Measurements from ENCODE around the gene KIF22.
A peak's percentile ranks its signal among the peaks of the same experiment; 100 is the strongest.

KIF22 gene

DNA sequence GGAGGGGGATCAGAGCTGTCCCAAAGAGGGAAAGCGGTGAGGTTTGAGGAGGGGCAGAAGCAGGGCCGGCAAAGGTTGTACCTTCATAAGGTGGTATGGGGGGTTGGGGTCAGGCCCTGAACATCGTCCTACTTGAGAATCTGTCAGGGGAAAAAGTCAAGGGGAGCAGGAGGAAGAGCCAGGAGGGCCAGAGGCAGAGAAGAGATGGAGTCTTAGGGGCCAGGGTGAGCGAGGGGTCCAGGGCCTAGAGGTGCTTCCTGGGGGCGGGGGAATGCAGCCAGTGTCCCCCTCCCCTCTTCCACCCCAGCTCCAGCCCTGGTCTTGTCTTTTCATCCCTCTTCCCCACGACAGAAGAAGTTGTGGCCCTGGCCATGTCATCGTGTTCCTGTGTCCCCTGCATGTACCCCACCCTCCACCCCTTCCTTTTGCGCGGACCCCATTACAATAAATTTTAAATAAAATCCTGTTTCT lies 20.2 kb downstream of the KIF22 start:
- TF ChIP-seq, protein P1, sequence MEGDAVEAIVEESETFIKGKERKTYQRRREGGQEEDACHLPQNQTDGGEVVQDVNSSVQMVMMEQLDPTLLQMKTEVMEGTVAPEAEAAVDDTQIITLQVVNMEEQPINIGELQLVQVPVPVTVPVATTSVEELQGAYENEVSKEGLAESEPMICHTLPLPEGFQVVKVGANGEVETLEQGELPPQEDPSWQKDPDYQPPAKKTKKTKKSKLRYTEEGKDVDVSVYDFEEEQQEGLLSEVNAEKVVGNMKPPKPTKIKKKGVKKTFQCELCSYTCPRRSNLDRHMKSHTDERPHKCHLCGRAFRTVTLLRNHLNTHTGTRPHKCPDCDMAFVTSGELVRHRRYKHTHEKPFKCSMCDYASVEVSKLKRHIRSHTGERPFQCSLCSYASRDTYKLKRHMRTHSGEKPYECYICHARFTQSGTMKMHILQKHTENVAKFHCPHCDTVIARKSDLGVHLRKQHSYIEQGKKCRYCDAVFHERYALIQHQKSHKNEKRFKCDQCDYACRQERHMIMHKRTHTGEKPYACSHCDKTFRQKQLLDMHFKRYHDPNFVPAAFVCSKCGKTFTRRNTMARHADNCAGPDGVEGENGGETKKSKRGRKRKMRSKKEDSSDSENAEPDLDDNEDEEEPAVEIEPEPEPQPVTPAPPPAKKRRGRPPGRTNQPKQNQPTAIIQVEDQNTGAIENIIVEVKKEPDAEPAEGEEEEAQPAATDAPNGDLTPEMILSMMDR (IDR thresholded peaks at IDR 0.05; ENCODE audit: control insufficient read depth, insufficient read depth, low read depth, low read length, missing control alignments), result no peak
- DNase-seq (ENCODE audit: low read depth), result no peak
- H3K4me3 ChIP-seq (ENCODE audit: control insufficient read depth, low read depth, low read length), result peak overlapping the region; percentile 3

DNA sequence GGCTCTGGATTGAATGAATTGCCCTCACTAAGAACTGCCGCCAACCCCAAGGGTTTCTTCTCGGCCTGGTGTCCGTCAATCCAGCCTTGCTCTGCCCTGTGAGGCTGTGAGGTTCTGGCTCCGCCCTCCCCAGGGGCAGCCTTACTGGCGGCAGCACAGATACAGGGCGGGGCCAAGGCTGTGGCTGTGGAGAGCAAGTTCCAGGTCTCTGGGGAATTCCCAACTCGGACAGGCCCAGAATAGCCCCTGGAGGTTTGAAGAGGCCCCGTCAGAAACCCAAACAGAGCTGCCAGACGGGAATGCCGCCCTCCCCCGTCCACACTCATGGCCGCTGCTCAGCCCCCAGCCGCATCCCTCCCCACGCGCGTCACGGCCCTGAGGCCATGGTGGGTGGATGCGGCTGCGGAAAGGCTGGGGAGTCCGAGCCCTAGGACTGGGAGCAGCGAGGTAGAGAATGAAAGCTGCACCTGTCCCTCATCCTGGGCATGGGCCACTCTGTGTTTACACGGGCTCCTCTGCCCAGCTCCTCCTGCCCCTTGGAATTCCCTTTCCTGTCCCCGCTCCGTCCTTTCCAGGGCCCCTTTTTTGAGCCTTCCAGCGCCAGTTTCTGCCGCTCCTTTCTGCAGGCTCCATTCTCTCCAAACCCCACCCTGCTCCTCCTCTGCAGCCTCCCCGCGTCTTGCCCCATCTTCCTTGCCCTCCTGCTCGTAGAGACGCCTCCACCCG lies 20.8 kb downstream of the KIF22 start:
- peak overlapping the region; percentile 68 for H3K4me3 ChIP-seq (ENCODE audit: control insufficient read depth, low read depth, low read length)
- TF ChIP-seq, protein P1 (IDR thresholded peaks at IDR 0.05; ENCODE audit: control insufficient read depth, insufficient read depth, low read depth, low read length, missing control alignments), result no peak
- peak; percentile 92 for DNase-seq (ENCODE audit: low read depth)

GRCh38 chr16:29811896-29812665 lies 21.5 kb downstream of the KIF22 start, which contains the start of gene PRRT2:
PRRT2 (plus strand) TSS chr16:29812193; CDS start chr16:29813055, 862 bp downstream.
- peak within 1 kb of the TSS; percentile 68 for H3K4me3 ChIP-seq (ENCODE audit: control insufficient read depth, low read depth, low read length)
- TF ChIP-seq, protein P1 (IDR thresholded peaks at IDR 0.05; ENCODE audit: control insufficient read depth, insufficient read depth, low read depth, low read length, missing control alignments), result no peak
- DNase-seq (ENCODE audit: low read depth), result no peak

DNA sequence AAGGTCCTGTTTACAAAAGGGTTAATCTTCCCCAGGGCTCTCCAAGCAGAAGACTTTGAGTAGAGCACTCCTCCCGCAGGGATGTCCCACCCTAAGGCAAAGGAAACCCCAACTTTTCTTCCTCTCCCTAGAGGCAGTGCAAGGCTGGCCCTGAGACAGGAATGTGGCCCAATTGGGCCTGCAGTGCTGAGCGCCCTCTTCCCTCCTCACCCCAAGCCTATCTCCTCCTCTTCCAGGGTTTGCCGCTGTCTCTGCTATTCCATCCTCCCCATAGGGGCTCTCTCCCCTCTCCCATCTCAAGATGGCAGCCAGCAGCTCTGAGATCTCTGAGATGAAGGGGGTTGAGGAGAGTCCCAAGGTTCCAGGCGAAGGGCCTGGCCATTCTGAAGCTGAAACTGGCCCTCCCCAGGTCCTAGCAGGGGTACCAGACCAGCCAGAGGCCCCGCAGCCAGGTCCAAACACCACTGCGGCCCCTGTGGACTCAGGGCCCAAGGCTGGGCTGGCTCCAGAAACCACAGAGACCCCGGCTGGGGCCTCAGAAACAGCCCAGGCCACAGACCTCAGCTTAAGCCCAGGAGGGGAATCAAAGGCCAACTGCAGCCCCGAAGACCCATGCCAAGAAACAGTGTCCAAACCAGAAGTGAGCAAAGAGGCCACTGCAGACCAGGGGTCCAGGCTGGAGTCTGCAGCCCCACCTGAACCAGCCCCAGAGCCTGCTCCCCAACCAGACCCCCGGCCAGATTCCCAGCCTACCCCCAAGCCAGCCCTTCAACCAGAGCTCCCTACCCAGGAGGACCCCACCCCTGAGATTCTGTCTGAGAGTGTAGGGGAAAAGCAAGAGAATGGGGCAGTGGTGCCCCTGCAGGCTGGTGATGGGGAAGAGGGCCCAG lies 22.4 kb downstream of the KIF22 start:
- DNase-seq (ENCODE audit: low read depth), result no peak
- TF ChIP-seq, protein P1 (IDR thresholded peaks at IDR 0.05; ENCODE audit: control insufficient read depth, insufficient read depth, low read depth, low read length, missing control alignments), result no peak
- H3K4me3 ChIP-seq (ENCODE audit: control insufficient read depth, low read depth, low read length), result peak overlapping the region; percentile 68

DNA sequence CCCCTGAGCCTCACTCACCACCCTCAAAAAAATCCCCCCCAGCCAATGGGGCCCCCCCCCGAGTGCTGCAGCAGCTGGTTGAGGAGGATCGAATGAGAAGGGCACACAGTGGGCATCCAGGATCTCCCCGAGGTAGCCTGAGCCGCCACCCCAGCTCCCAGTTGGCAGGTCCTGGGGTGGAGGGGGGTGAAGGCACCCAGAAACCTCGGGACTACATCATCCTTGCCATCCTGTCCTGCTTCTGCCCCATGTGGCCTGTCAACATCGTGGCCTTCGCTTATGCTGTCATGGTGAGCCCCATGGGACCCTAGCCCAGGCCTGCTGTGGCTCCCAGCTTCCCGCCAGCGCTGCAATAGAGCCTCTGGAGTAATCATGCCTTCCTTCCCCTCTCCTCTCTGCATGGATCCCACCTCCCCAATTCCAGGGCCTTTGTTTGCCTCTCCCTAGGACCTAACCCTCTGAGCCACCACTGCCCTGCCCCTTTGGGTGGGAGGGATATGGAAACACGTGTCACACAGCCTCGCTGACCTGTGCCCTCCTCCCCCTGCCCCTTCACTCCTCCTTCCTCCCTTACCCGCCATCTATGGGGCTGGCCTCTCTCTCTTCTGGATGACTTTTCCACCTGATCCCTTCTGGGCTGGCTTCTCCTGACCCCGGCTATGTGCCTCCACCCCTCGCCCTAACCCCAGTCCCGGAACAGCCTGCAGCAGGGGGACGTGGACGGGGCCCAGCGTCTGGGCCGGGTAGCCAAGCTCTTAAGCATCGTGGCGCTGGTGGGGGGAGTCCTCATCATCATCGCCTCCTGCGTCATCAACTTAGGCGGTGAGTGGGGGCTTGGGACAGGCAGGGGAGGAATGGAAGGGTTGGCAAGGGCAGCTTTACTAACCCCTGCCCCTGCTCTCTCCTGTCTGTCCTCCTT lies 23.4 kb downstream of the KIF22 start:
- TF ChIP-seq, protein P1 (IDR thresholded peaks at IDR 0.05; ENCODE audit: control insufficient read depth, insufficient read depth, low read depth, low read length, missing control alignments), result no peak
- no peak for DNase-seq (ENCODE audit: low read depth)
- H3K4me3 ChIP-seq (ENCODE audit: control insufficient read depth, low read depth, low read length), result no peak overlapping the region
